MCF 10A (cell line): ENCODE measurements around the gene PEMT. TPM values are rescaled to one million over a fixed set of nuclear protein-coding genes. Genes with fewer than 3 reads are reported as not detected.

Experiments used
- BruUV-seq: library from RNA; stranded (reverse); fragments of 400-500 nt; replicated peaks from 2 replicates; lab custom pipeline; 2021; lab: Mats Ljungman, UMichigan
- CTCF ChIA-PET: fragments of 300-600 bp; sonication (Branson Sonifier 250); formaldehyde crosslinking; extraction: SDS; loops from one replicate; lab custom pipeline; 2021; ENCODE audit warnings: antibody characterized with exemption, inconsistent platforms; lab: Yijun Ruan, JAX
- POLR2A ChIA-PET: fragments of 300-600, 350-650 bp; sonication (Branson Sonifier 250); formaldehyde crosslinking; extraction: SDS; loops from one replicate; lab custom pipeline; 2020; ENCODE audit warnings: antibody characterized with exemption, inconsistent platforms; lab: Yijun Ruan, JAX
- DNase-seq: peaks from one replicate; pipeline ENCODE4 v3.0.0-alpha.2; 2018; ENCODE audit not compliant: unreplicated experiment
- H3K27ac Mint-ChIP-seq: one replicate; pipeline ENCODE4 v1.8.0; 2022; ENCODE audit warnings: mild to moderate bottlenecking, low read depth, mixed read lengths; ENCODE audit not compliant: unreplicated experiment
- H3K27me3 Mint-ChIP-seq: one replicate; pipeline ENCODE4 v1.8.0; 2022; ENCODE audit warnings: mixed read lengths; ENCODE audit not compliant: insufficient read depth, unreplicated experiment
- H3K36me3 Mint-ChIP-seq: one replicate; pipeline ENCODE4 v1.8.0; 2022; ENCODE audit warnings: mild to moderate bottlenecking, moderate library complexity, mixed read lengths; ENCODE audit not compliant: insufficient read depth, unreplicated experiment
- H3K4me1 Mint-ChIP-seq: one replicate; pipeline ENCODE4 v1.8.0; 2022; ENCODE audit warnings: mixed read lengths; ENCODE audit not compliant: insufficient read depth, unreplicated experiment
- H3K4me3 Mint-ChIP-seq: one replicate; pipeline ENCODE4 v1.8.0; 2022; ENCODE audit warnings: mild to moderate bottlenecking, moderate library complexity, mixed read lengths; ENCODE audit not compliant: unreplicated experiment
- H3K9me3 Mint-ChIP-seq: one replicate; pipeline ENCODE4 v1.8.0; 2022; ENCODE audit warnings: mixed read lengths; ENCODE audit not compliant: unreplicated experiment
- CTCF ChIP-seq: fragments of 200-600 bp; IDR thresholded peaks from one replicate; pipeline ENCODE4 v1.8.0; 2022; ENCODE audit warnings: antibody characterized with exemption, mild to moderate bottlenecking; ENCODE audit not compliant: unreplicated experiment
- intact Hi-C: fragments of 100-400 bp; cut with micrococcal nuclease; formaldehyde crosslinking; loops from 2 replicates; pipeline ENCODE4 v1.14.1; 2022
- total RNA-seq: library from RNA; stranded (reverse); gene quantifications from 2 replicates; pipeline ENCODE4 v1.2.3, GENCODE V29; 2022

Gene PEMT
- total RNA-seq, 1 experiment from 2014 or later, result 49.8 TPM

GRCh38 chr17:17609121-17609520 lies 17.6 kb upstream of the PEMT start:
- Mint-ChIP-seq H3K9me3 (peaks cover 7% of the 10 kb centered on the region), H3K27me3 (peaks cover 12% of the 10 kb centered on the region), H3K4me1 (no peaks in the 10 kb centered on the region), H3K4me3 (no peak overlapping the region), H3K36me3 (no peaks in the 10 kb centered on the region), H3K27ac (no peak overlapping the region)
- TF ChIP-seq CTCF, result no peak
- ChIA-PET CTCF (interaction anchor here (1.1 to 1.2 kb wide), 2 partner anchors 112 to 254 kb away, joined by 3 read pairs; no protein-coding TSS in a partner anchor), POLR2A (interaction anchor here (0.6 kb wide), 1 partner anchor 8 kb away, joined by 3 read pairs; no protein-coding TSS in a partner anchor)
- intact Hi-C loops, result no loop called here
- BruUV-seq, result no TSS peak
- DNase-seq, result no peak

- intact Hi-C loops, result no loop called here
- no peak for DNase-seq
- CTCF ChIA-PET, result no interaction called here
- Mint-ChIP-seq H3K36me3 (no peaks in the 10 kb centered on the region), H3K4me1 (no peaks in the 10 kb centered on the region), H3K9me3 (no peaks in the 10 kb centered on the region), H3K27me3 (peaks cover 12% of the 10 kb centered on the region), H3K27ac (no peak overlapping the region), H3K4me3 (no peak overlapping the region)
- BruUV-seq, result no TSS peak
- TF ChIP-seq CTCF, result no peak
- POLR2A ChIA-PET, result interaction anchor here (1.4 kb wide), 1 partner anchor 11 kb away, joined by 3 read pairs; no protein-coding TSS in a partner anchor
Observed at GRCh38 chr17:17606416-17607000, 15.0 kb upstream of the PEMT start.

GRCh38 chr17:17605729-17606088 lies 14.2 kb upstream of the PEMT start:
- peaks cover 12% of the 10 kb centered on the region for H3K27me3 Mint-ChIP-seq
- H3K27ac Mint-ChIP-seq, result no peak overlapping the region
- no peak for DNase-seq
- H3K4me3 Mint-ChIP-seq, result no peak overlapping the region
- no peaks in the 10 kb centered on the region for H3K4me1 Mint-ChIP-seq
- no peak for TF ChIP-seq CTCF
- intact Hi-C loops, result no loop called here
- POLR2A ChIA-PET, result interaction anchor here (1.4 kb wide), 1 partner anchor 10 kb away, joined by 3 read pairs; no protein-coding TSS in a partner anchor
- no TSS peak for BruUV-seq
- no peaks in the 10 kb centered on the region for H3K36me3 Mint-ChIP-seq
- CTCF ChIA-PET, result no interaction called here
- no peaks in the 10 kb centered on the region for H3K9me3 Mint-ChIP-seq

GRCh38 chr17:17605083-17605728 lies 13.7 kb upstream of the PEMT start:
- Mint-ChIP-seq H3K9me3 (no peaks in the 10 kb centered on the region), H3K36me3 (no peaks in the 10 kb centered on the region), H3K4me1 (no peaks in the 10 kb centered on the region), H3K27ac (no peak overlapping the region), H3K4me3 (no peak overlapping the region), H3K27me3 (peaks cover 12% of the 10 kb centered on the region)
- DNase-seq, result no peak
- no TSS peak for BruUV-seq
- intact Hi-C loops, result no loop called here
- no peak for TF ChIP-seq CTCF
- POLR2A ChIA-PET, result no interaction called here
- CTCF ChIA-PET, result interaction anchor here (2.4 kb wide), 1 partner anchor 8 kb away, joined by 13 read pairs; no protein-coding TSS in a partner anchor
